OCI-LY3 (cell line): Measurements from ENCODE around the gene GAK.

Source experiments
- H2AFZ ChIP-seq: fragments of 200-600, 300-600 bp; shearing (Covaris generic); 2 replicates; pipeline ENCODE4 v1.6.0; 2014; ENCODE audit warnings: antibody characterized with exemption, low read depth, low read length
- H3K27ac ChIP-seq: fragments of 200-600, 300-600 bp; sonication (generic); 2 replicates; pipeline ENCODE4 v1.5.1; 2014; ENCODE audit warnings: mild to moderate bottlenecking, low read length, moderate library complexity, mixed read lengths
- H3K27me3 ChIP-seq: fragments of 200-600, 300-600 bp; sonication (generic); 2 replicates; pipeline ENCODE4 v1.6.1; 2014; ENCODE audit warnings: low read depth, low read length, mixed read lengths
- H3K36me3 ChIP-seq: fragments of 200-600, 300-600 bp; sonication (generic); replicated peaks from 2 replicates; pipeline ENCODE3; 2014; ENCODE audit warnings: low read depth, low read length, mixed read lengths
- H3K4me1 ChIP-seq: fragments of 300-600, 200-600 bp; sonication (generic); 2 replicates; pipeline ENCODE4 v1.6.1; 2014; ENCODE audit warnings: low read length, mixed read lengths
- H3K4me2 ChIP-seq: fragments of 200-600, 300-600 bp; sonication (generic); 2 replicates; pipeline ENCODE4 v1.6.1; 2014; ENCODE audit warnings: low read length, mixed read lengths
- H3K4me3 ChIP-seq: fragments of 300-600, 200-600 bp; sonication (generic); 2 replicates; pipeline ENCODE4 v1.5.1; 2014; ENCODE audit warnings: antibody characterized with exemption, mild to moderate bottlenecking, low read length, moderate library complexity
- H3K79me2 ChIP-seq: fragments of 300-600, 200-600 bp; shearing (Covaris generic); 2 replicates; pipeline ENCODE4 v1.6.1; 2014; ENCODE audit warnings: mild to moderate bottlenecking, low read length, mixed read lengths
- H3K9ac ChIP-seq: fragments of 300-600, 200-600 bp; shearing (Covaris generic); 2 replicates; pipeline ENCODE4 v1.6.0; 2014; ENCODE audit warnings: mild to moderate bottlenecking, low read length, moderate library complexity
- H3K9me3 ChIP-seq: fragments of 200-600, 300-600 bp; shearing (Covaris generic); 2 replicates; pipeline ENCODE4 v1.6.1; 2014; ENCODE audit warnings: low read length, mixed read lengths; ENCODE audit not compliant: insufficient read depth
- H4K20me1 ChIP-seq: fragments of 200-600, 300-600 bp; sonication (generic); 2 replicates; pipeline ENCODE4 v1.6.1; 2016; ENCODE audit warnings: low read length, mixed read lengths; ENCODE audit not compliant: insufficient read depth
- EZH2phosphoT487 ChIP-seq: fragments of 200-600 bp; shearing (Covaris generic); IDR thresholded peaks from 2 replicates; pipeline ENCODE4 v1.6.1; 2018; ENCODE audit warnings: antibody characterized with exemption, mixed run types, low read depth
- TF ChIP-seq, protein P1 (sequence below): fragments of 200-600, 300-600 bp; sonication (generic); IDR thresholded peaks from 2 replicates; pipeline ENCODE4 v1.5.1; 2014; ENCODE audit warnings: antibody characterized with exemption, low read length, low read depth

Gene GAK

DNA sequence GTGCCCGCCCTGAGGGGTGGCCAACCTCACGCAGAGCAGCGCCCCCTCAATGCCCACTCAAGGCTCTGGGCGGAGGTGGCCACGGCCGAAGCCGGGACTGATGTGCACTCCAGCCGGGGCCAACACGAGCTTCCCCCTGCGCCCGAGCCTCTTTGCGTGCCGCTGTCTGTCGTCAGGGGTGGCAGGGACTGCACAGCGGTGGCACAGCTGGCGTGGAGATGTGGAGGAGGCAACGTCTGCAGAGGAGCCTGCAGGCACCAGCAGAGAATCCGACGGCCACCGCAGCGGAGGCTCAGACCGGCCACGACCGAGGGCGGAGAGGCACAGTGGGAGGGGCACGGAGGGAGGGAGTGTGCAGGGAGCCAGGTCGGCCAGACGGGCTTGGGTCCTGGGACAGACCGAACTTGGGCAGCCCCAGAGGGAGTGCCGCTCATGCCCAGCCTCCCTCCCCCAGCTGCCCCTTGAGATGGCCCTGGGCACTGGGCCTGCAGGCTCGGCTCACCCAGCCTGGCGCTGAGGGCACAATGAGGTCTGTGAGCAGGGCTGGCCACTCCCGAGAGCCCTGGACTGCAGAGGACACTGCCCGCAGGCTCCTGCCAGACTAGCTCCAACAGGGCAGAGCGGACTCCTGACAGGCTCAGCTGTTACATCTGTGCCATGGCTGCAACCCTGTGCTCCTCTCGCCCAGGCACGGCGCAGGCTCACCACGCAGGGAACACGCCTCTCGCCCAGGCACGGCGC, 59.7 kb downstream of the GAK start:
- Histone ChIP-seq H4K20me1 (no peaks in the 10 kb centered on the region; the same call in 1 of the 2 replicates), H3K36me3 (peaks cover 22% of the 10 kb centered on the region)

DNA sequence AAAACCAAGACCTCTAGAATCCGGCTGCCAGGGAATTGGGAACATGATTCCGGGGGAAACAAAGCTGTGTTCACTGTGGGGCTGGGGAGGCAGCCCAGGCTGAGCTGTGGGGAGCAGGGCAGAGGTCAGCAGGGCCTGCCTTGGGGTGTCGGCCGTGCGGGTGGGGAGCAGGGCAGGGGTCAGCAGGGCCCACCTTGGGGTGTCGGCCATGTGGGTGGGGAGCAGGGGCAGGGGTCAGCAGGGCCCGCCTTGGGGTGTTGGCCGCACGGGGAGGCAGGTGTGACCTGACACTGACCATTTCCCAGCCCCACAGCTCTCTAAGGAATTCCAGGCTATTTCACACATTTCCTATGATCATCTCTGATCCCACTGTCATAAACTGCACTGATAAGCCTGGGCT, 60.6 kb downstream of the GAK start:
- H3K4me1 ChIP-seq: no peaks in the 10 kb centered on the region
- no peaks in the 10 kb centered on the region for H3K9me3 ChIP-seq
- peaks cover 25% of the 10 kb centered on the region for H3K36me3 ChIP-seq
- no peaks in the 10 kb centered on the region for H3K79me2 ChIP-seq
- H3K27me3 ChIP-seq: no peaks in the 10 kb centered on the region
- TF ChIP-seq, protein P1, sequence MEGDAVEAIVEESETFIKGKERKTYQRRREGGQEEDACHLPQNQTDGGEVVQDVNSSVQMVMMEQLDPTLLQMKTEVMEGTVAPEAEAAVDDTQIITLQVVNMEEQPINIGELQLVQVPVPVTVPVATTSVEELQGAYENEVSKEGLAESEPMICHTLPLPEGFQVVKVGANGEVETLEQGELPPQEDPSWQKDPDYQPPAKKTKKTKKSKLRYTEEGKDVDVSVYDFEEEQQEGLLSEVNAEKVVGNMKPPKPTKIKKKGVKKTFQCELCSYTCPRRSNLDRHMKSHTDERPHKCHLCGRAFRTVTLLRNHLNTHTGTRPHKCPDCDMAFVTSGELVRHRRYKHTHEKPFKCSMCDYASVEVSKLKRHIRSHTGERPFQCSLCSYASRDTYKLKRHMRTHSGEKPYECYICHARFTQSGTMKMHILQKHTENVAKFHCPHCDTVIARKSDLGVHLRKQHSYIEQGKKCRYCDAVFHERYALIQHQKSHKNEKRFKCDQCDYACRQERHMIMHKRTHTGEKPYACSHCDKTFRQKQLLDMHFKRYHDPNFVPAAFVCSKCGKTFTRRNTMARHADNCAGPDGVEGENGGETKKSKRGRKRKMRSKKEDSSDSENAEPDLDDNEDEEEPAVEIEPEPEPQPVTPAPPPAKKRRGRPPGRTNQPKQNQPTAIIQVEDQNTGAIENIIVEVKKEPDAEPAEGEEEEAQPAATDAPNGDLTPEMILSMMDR: no peak
- no peak for TF ChIP-seq EZH2phosphoT487
- no peak overlapping the region for H3K27ac ChIP-seq
- no peak overlapping the region for H3K9ac ChIP-seq
- H3K4me2 ChIP-seq: no peak overlapping the region
- H2AFZ ChIP-seq: no peak overlapping the region
- no peaks in the 10 kb centered on the region; the same call in 1 of the 2 replicates for H4K20me1 ChIP-seq
- H3K4me3 ChIP-seq: no peak overlapping the region

More for the DNA sequence above, 59.7 kb downstream of the GAK start:
- Histone ChIP-seq H3K9ac (no peak overlapping the region), H3K9me3 (no peaks in the 10 kb centered on the region), H3K4me1 (no peaks in the 10 kb centered on the region), H3K4me2 (no peak overlapping the region), H3K79me2 (no peaks in the 10 kb centered on the region), H3K27ac (no peak overlapping the region), H3K4me3 (no peak overlapping the region), H3K27me3 (no peaks in the 10 kb centered on the region), H2AFZ (no peak overlapping the region)
- TF ChIP-seq, protein P1: no peak
- no peak for TF ChIP-seq EZH2phosphoT487

DNA sequence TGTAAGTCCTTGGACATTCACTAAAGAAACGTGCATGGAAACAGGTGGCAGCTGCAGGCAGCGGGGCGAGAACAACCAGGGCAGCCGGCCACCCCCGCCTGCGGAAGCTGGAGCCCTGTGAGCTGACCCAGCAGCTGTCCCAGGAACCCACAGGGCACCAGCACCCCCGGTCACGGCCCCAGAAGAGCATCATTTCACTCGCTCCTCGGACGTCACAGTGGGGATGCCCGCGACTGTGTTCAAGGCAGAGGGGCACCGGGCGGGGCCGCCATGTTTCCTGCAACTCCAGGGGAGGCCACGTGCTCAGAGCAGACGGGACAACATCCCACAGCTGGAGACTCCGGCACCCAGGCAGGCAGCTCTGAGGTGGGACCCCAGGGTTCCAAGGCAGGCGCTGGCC, 61.2 kb downstream of the GAK start:
- Histone ChIP-seq H3K9me3 (no peaks in the 10 kb centered on the region), H3K4me1 (no peaks in the 10 kb centered on the region), H3K4me3 (no peak overlapping the region), H2AFZ (no peak overlapping the region), H3K9ac (no peak overlapping the region), H3K27me3 (no peaks in the 10 kb centered on the region), H4K20me1 (no peaks in the 10 kb centered on the region; the same call in 1 of the 2 replicates), H3K79me2 (no peaks in the 10 kb centered on the region), H3K27ac (no peak overlapping the region), H3K36me3 (peaks cover 23% of the 10 kb centered on the region), H3K4me2 (no peak overlapping the region)
- TF ChIP-seq, protein P1: no peak
- TF ChIP-seq EZH2phosphoT487: no peak

DNA sequence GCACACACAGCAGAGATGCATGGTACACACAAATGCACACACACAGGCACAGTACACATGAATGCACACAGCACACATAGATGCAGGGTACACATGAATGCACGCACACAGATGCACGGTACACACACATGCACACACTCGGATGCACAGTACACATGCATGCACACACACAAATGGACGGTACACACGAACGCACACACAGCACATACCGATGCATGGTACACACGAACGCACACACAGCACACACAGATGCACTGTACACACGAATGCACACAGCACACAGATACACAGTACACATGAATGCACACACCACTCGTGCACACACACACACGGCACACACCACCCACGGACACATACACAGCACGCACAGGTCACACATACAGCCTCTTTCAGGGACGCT, 62.3 kb downstream of the GAK start:
- Histone ChIP-seq H4K20me1 (no peaks in the 10 kb centered on the region; the same call in 1 of the 2 replicates), H3K4me3 (no peak overlapping the region), H3K79me2 (no peaks in the 10 kb centered on the region), H3K9me3 (no peaks in the 10 kb centered on the region), H2AFZ (no peak overlapping the region), H3K4me1 (no peaks in the 10 kb centered on the region), H3K27ac (no peak overlapping the region), H3K36me3 (peaks cover 23% of the 10 kb centered on the region), H3K9ac (no peak overlapping the region), H3K27me3 (no peaks in the 10 kb centered on the region), H3K4me2 (no peak overlapping the region)
- no peak for TF ChIP-seq EZH2phosphoT487
- TF ChIP-seq, protein P1: no peak
